Mesenteric fat pad (tissue), 1 donor: ENCODE data around the gene RNF225. TPM values are rescaled to one million over a fixed set of nuclear protein-coding genes. Genes with fewer than 3 reads are reported as not detected.
"Not testable (repeated sequence)": the region's sequence is repeated elsewhere in the genome, so short reads cannot be mapped to it uniquely, and the experiment has no call there.

Source experiments
- DNase-seq: peaks from one replicate; pipeline ENCODE4 v3.0.0-alpha.2; 2020; ENCODE audit warnings: low spot score
- microRNA-seq: library from miRNA; unstranded; fragments of <30 nt; microRNA quantifications from one replicate; pipeline ENCODE4 v1.2.0, GENCODE V29; 2020; ENCODE audit warnings: borderline number of aligned reads
- total RNA-seq: library from RNA; stranded (reverse); fragmentation: NEBNext Ultra II Directional; extraction: Animal tissue kit (Norgen Biotek cat#: 25700); gene quantifications from one replicate; pipeline ENCODE4 v1.2.1, GENCODE V29; 2021
- donor health status: DM: yes; HTN: yes; CAD: no.

RNF225 gene
- total RNA-seq, 1 donor from 2014 or later: not detected

- DNase-seq: no peak
Measured at GRCh38 chr19:58407658-58408151, 12.2 kb downstream of the RNF225 start.

- DNase-seq: peak; percentile 98
Measured at GRCh38 chr19:58408152-58409009, 12.9 kb downstream of the RNF225 start, which contains the start of gene ZNF584. Gene ZNF584, plus strand, starts transcription at chr19:58408649. Its CDS starts 499 bp downstream, at chr19:58409148.

- no peak for DNase-seq
Measured at GRCh38 chr19:58409010-58409790, 13.7 kb downstream of the RNF225 start.

- DNase-seq: no peak
Measured at GRCh38 chr19:58416604-58417003, 21.1 kb downstream of the RNF225 start.

GRCh38 chr19:58417071-58417470 lies 21.6 kb downstream of the RNF225 start:
- no peak for DNase-seq

- DNase-seq: no peak
Measured at GRCh38 chr19:58428617-58429016, 33.2 kb downstream of the RNF225 start.

GRCh38 chr19:58429745-58430144 lies 34.3 kb downstream of the RNF225 start:
- DNase-seq: no peak

GRCh38 chr19:58434217-58434616 lies 38.8 kb downstream of the RNF225 start:
- DNase-seq: no peak

GRCh38 chr19:58439576-58440554 lies 44.4 kb downstream of the RNF225 start, which contains the start of gene ZNF132:
Gene ZNF132, minus strand, starts transcription at chr19:58440153. Its CDS starts 332 bp downstream, at chr19:58439821.
- DNase-seq: peak; percentile 96

- DNase-seq: no peak
Measured at GRCh38 chr19:58440556-58440955, 45.1 kb downstream of the RNF225 start.

GRCh38 chr19:58442986-58443385 lies 47.5 kb downstream of the RNF225 start:
- DNase-seq: not testable (repeated sequence)

Small RNAs within 50 kb of the gene (microRNA-seq; reads per million reads assigned to microRNA genes)
- not detected for gene MIR4754

Other genes with a start within 250 kb of the RNF225 start
- 8.3 TPM for gene ZNF329, start 244.9 kb upstream of the RNF225 start, total RNA-seq
- gene ZNF274, start 212.6 kb upstream of the RNF225 start, total RNA-seq: 20.5 TPM
- 25.2 TPM for gene ZNF544, start 166.7 kb upstream of the RNF225 start, total RNA-seq
- 5.1 TPM for gene ZNF8, start 116.7 kb upstream of the RNF225 start, total RNA-seq
- 30.6 TPM for gene ERVK3-1, start 90.3 kb upstream of the RNF225 start, total RNA-seq
- gene ZSCAN22, start 68.7 kb upstream of the RNF225 start, total RNA-seq: 2.5 TPM
- 8.4 TPM for gene A1BG, start 42.2 kb upstream of the RNF225 start, total RNA-seq
- gene ZNF497, start 32.9 kb upstream of the RNF225 start, total RNA-seq: 0.19 TPM
- 0.48 TPM for gene ZNF837, start 14.6 kb upstream of the RNF225 start, total RNA-seq
- gene RPS5, start 8.4 kb upstream of the RNF225 start, total RNA-seq: 673 TPM
- 15.4 TPM for gene ZNF584, start 13.0 kb downstream of the RNF225 start, total RNA-seq
- gene ZNF132, start 44.5 kb downstream of the RNF225 start, total RNA-seq: 4.0 TPM
- 5.2 TPM for gene ZNF324B, start 56.0 kb downstream of the RNF225 start, total RNA-seq
- gene ZNF324, start 71.4 kb downstream of the RNF225 start, total RNA-seq: 6.7 TPM
- gene ZNF446, start 80.7 kb downstream of the RNF225 start, total RNA-seq: 5.6 TPM
- gene SLC27A5, start 116.3 kb downstream of the RNF225 start, total RNA-seq: 6.5 TPM
- 11.8 TPM for gene ZBTB45, start 124.2 kb downstream of the RNF225 start, total RNA-seq
- 185 TPM for gene TRIM28, start 148.4 kb downstream of the RNF225 start, total RNA-seq
- 116 TPM for gene CHMP2A, start 159.4 kb downstream of the RNF225 start, total RNA-seq
- gene UBE2M, start 163.0 kb downstream of the RNF225 start, total RNA-seq: 69.4 TPM
- 16.2 TPM for gene MZF1, start 177.7 kb downstream of the RNF225 start, total RNA-seq